Measurements from ENCODE around the gene PTPRN2. TPM values are rescaled to one million over a fixed set of nuclear protein-coding genes. Genes with fewer than 3 reads are reported as not detected.

Gene PTPRN2
- total and polyA plus RNA-seq, 2 of the 8 experiments (the other 6 are each of a cell fraction or from before 2014, with no cell fraction given): 2.6 to 4.5 TPM

- Histone ChIP-seq H4K8ac (ENCODE audit: extremely low read depth, insufficient read depth, low read length) (no peak overlapping the region), H3K27ac (ENCODE audit: low read depth, low read length) (no peak overlapping the region), H3K23ac (ENCODE audit: insufficient read length) (no peak overlapping the region), H2BK5ac (ENCODE audit: low read depth, low read length) (no peak overlapping the region), H2BK120ac (replicated peaks; ENCODE audit: low read depth, low read length) (no peak overlapping the region), H3K4me1 (replicated peaks in 1 of 4; ENCODE audit: control insufficient read depth in 3 of 4, insufficient read depth in 4 of 4, low read length in 3 of 4) (no peaks in the 10 kb centered on the region; a peak in 1 of 7 replicates), H3K27me3 (replicated peaks in 1 of 4; ENCODE audit: control insufficient read depth in 3 of 4, extremely low read depth in 1 of 4, insufficient read depth in 3 of 4, low read length in 3 of 4) (no peaks in the 10 kb centered on the region; a peak in 2 of 7 replicates), H4K91ac (replicated peaks; ENCODE audit: insufficient read length, low read length) (no peak overlapping the region), H3K14ac (ENCODE audit: insufficient read length) (no peak overlapping the region), H3K4me3 (ENCODE audit: extremely low read depth in 1 of 4, insufficient read depth in 2 of 4, low read depth in 3 of 4, low read length in 4 of 4) (no peak overlapping the region), H3K36me3 (ENCODE audit: control insufficient read depth in 2 of 4, insufficient read depth in 4 of 4, low read length in 3 of 4) (no peaks in the 10 kb centered on the region), H3K4ac (replicated peaks; ENCODE audit: insufficient read length, low read depth, low read length) (no peak overlapping the region), H2BK15ac (ENCODE audit: low read length) (no peak overlapping the region), H2AK5ac (ENCODE audit: low read depth, low read length) (no peak overlapping the region), H3K18ac (ENCODE audit: extremely low read depth, low read length) (no peak overlapping the region), H3K79me2 (ENCODE audit: control insufficient read depth in 1 of 2, insufficient read depth in 2 of 2, low read length in 2 of 2) (no peaks in the 10 kb centered on the region), H2BK12ac (ENCODE audit: low read depth, low read length) (no peak overlapping the region), H3K23me2 (ENCODE audit: low read depth, low read length) (no peaks in the 10 kb centered on the region), H3K56ac (replicated peaks; ENCODE audit: insufficient read length, low read depth, low read length) (no peak overlapping the region), H3K79me1 (ENCODE audit: low read depth, low read length) (no peaks in the 10 kb centered on the region), H3K4me2 (ENCODE audit: insufficient read depth in 1 of 2, low read depth in 2 of 2, low read length in 2 of 2) (no peak overlapping the region), H3K9me3 (ENCODE audit: insufficient read depth in 2 of 2, low read depth in 1 of 2, low read length in 1 of 2) (no peaks in the 10 kb centered on the region), H2BK20ac (ENCODE audit: low read length) (no peak overlapping the region), H2AFZ (ENCODE audit: low read length) (no peak overlapping the region), H4K5ac (ENCODE audit: insufficient read length, low read depth, low read length) (no peak overlapping the region), H3K9ac (replicated peaks in 1 of 4; ENCODE audit: extremely low read depth in 1 of 4, low read depth in 3 of 4, low read length in 3 of 4) (no peak overlapping the region), H4K20me1 (replicated peaks in 1 of 2; ENCODE audit: control insufficient read depth in 1 of 2, insufficient read depth in 2 of 2, low read length in 2 of 2) (peaks cover 0 to 3% of the 10 kb centered on the region in 2 experiments)
- DNase-seq (ENCODE audit: low read depth in 1 of 2, low spot score in 2 of 2): no peak
- POLR2A ChIA-PET (ENCODE audit: partially characterized antibody): no interaction called here
- no peak for FAIRE-seq
- CTCF ChIA-PET (ENCODE audit: partially characterized antibody): interaction anchor here (0.8 to 2.3 kb wide), 3 partner anchors 11 to 127 kb away, joined by 3 to 12 read pairs (median 5); no protein-coding TSS in a partner anchor
- WGBS, 2 experiments (ENCODE audit: extremely low coverage in 1 of 2, insufficient coverage in 1 of 2, insufficient read length in 1 of 2, insufficient replicate concordance in 2 of 2, low coverage in 1 of 2, low lambda C conversion rate in 2 of 2, missing lambda C conversion rate in 1 of 2): 86% methylated on average over 9 of the region's 9 CpGs; no CpG with 5 or more reads in 1 of the 2 experiments
- TF ChIP-seq EP300 (IDR thresholded peaks at IDR 0.05; ENCODE audit: borderline replicate concordance in 1 of 2, low read depth in 2 of 2, low read length in 2 of 2) (no peak), PHF8 (conservative IDR thresholded peaks at IDR 0.05; ENCODE audit: low read depth, low read length) (no peak), EGR1 (IDR thresholded peaks at IDR 0.05; ENCODE audit: borderline replicate concordance, low read depth, low read length) (no peak), SIX5 (IDR thresholded peaks at IDR 0.05; ENCODE audit: low read depth, low read length) (no peak), BCL11A (IDR thresholded peaks at IDR 0.05; ENCODE audit: low read depth in 2 of 2, low read length in 2 of 2) (no peak), HDAC2 (IDR thresholded peaks at IDR 0.05; ENCODE audit: borderline replicate concordance in 1 of 2, low read depth in 2 of 2, low read length in 2 of 2) (no peak), GABPA (IDR thresholded peaks at IDR 0.05; ENCODE audit: borderline replicate concordance, insufficient read depth, low read length) (no peak), RXRA (IDR thresholded peaks at IDR 0.05; ENCODE audit: insufficient read depth, low read depth, low read length) (no peak), FOSL1 (IDR thresholded peaks at IDR 0.05; ENCODE audit: insufficient read depth, low read depth, low read length) (no peak), RAD21 (IDR thresholded peaks at IDR 0.05 in 1 of 2, conservative IDR thresholded peaks at IDR 0.05 in 1 of 2; ENCODE audit: low read depth in 2 of 2, low read length in 2 of 2) (no peak), ASH2L (IDR thresholded peaks at IDR 0.05; ENCODE audit: low read length) (no peak), ZNF274 (IDR thresholded peaks at IDR 0.05; ENCODE audit: borderline replicate concordance, extremely low read depth, low read length) (no peak), TAF7 (optimal IDR thresholded peaks at IDR 0.05; ENCODE audit: borderline replicate concordance, low read depth, low read length) (no peak), MAFK (IDR thresholded peaks at IDR 0.05; ENCODE audit: low read depth, low read length) (no peak)
Measured at GRCh38 chr7:157708919-157709295, 878.7 kb downstream of the PTPRN2 start.

All from H1 (cell line).